Fibroblast of the aortic adventitia (primary cell): ENCODE measurements around the gene NOX5. TPM values are rescaled to one million over a fixed set of nuclear protein-coding genes. Genes with fewer than 3 reads are reported as not detected.
"Not testable (repeated sequence)": the region's sequence is repeated elsewhere in the genome, so short reads cannot be mapped to it uniquely, and the experiment has no call there.

Experiments used
- DNase-seq: peaks from one replicate; pipeline ENCODE4 v3.0.0-alpha.2; 2010; ENCODE audit warnings: low read depth
- H3K4me3 ChIP-seq: 2 replicates; pipeline ENCODE4 v1.5.1; 2011; ENCODE audit warnings: low read depth, mild to moderate bottlenecking, control low read depth, low read length, moderate library complexity
- CTCF ChIP-seq: IDR thresholded peaks from 2 replicates; pipeline ENCODE4 v1.5.1; 2011; ENCODE audit warnings: mild to moderate bottlenecking, low read length, control low read depth, inconsistent platforms; ENCODE audit not compliant: insufficient read depth
- total RNA-seq: library from RNA; depleted of rRNA; stranded (reverse); fragments of >200 nt; gene quantifications from 2 replicates; pipeline ENCODE4 v1.2.3, GENCODE V29; 2012; ENCODE audit warnings: low replicate concordance

NOX5 gene
- total RNA-seq, 1 donor: 0.27 TPM

DNA sequence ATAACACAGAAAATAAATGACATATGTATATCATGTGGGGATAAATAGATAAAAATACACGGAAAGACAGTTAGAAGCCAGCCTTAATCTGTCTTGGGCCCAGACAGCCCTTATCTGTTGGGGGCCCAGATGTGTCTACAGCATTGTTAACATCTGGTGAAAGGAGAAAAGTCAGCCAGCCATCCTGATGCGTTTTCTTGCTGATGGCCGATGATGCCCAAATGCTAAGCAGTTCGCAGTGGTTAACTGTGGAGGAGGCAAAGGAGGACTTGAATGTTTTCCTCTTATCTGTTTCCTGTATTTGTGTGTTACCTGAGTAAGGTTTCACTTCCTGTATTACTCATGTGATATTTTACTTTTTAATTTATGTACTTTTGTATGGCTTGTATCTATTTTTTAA is 46.2 kb downstream of the NOX5 start:
- DNase-seq: no peak
- no peak for TF ChIP-seq CTCF
- no peak overlapping the region for H3K4me3 ChIP-seq

GRCh38 chr15:69061414-69061842 is 46.9 kb downstream of the NOX5 start:
- TF ChIP-seq CTCF: no peak
- no peak for DNase-seq
- H3K4me3 ChIP-seq: no peak overlapping the region

DNA sequence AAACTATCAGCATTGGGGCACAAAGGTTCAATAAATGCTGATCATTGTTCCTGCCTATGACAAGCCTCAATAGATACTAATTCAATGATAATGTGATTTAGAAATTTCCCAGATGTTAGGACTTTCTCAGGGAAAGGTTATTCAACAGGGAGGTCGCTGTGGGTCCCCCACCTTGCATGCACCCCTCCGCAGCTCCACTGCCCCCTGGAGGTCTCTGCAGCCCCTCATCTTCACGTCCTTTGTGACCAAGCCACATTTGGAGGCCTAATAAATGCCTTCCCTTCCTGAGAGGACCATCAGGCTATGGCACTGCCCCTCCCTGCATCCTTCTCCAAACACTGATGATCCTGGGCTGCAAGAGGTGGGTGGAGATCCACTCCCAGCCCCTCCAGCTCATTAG is 50.2 kb downstream of the NOX5 start:
- no peak overlapping the region for H3K4me3 ChIP-seq
- no peak for DNase-seq
- no peak for TF ChIP-seq CTCF

- TF ChIP-seq CTCF: no peak
- no peak overlapping the region for H3K4me3 ChIP-seq
- no peak for DNase-seq
These were observed 51.8 kb downstream of the NOX5 start for GRCh38 chr15:69066007-69066995.

GRCh38 chr15:69067296-69067695 is 52.8 kb downstream of the NOX5 start:
- DNase-seq: peak; percentile 22
- TF ChIP-seq CTCF: no peak
- H3K4me3 ChIP-seq: no peak overlapping the region

DNA sequence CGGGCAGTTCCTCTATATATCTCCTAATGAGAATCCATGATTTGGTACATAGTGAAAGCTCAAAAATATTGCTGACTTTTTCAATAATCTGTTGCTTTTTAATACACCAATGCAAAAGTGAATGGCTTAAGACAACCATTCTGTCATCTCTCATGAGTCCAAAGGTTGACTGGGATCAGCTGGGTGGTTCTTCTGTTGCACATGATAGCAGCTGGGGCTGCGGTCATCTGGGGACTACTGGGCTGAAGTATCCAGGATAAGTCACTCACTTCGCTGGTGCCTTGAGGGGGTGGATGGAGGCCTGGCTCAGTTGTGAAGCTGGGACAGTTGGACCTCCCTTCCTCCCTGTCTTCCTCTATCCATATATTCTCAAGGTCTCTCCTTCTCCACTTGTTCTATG is 53.7 kb downstream of the NOX5 start:
- DNase-seq: no peak
- no peak overlapping the region for H3K4me3 ChIP-seq
- no peak for TF ChIP-seq CTCF

DNA sequence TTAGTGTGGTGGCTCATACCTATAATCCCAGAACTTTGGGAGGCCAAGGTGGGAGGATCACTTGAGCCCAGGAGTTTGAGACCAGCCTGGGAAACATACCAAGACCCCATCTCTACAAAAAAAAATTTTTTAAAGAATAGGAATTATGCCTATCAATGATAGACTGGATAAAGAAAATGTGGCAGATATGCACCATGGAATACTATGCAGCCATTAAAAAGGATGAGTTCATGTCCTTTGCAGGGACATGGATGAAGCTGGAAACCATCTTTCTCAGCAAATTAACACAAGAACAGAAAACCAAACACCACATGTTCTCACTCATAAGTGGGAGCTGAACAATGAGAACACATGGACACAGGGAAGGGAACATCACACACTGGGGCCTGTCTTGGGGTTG is 54.8 kb downstream of the NOX5 start:
- DNase-seq, H3K4me3 ChIP-seq: not testable (repeated sequence)
